ENCODE data around the gene RSU1. TPM values are rescaled to one million over a fixed set of nuclear protein-coding genes. Genes with fewer than 3 reads are reported as not detected.

Gene RSU1
- polyA plus RNA-seq, 3 donors: 45.7 to 111 (median 100) TPM

DNA sequence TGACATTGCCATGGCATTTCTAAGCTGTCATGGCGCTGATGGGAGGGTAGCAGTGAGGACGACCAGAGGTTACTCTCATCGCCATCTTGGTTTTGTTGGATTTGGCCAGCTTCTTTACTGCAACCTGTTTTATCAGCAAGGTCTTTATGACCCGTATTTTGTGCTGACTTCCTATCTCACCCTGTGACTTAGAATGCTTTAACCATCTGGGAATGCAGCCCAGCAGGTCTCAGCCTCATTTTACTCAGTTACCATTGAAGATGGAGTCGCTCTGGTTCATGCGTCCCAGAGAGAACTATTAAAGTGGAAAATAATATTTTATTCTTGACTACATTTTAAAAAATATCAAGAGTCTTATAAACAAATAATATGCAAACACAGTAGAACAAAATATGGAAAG, 131.7 kb downstream of the RSU1 start:
- Histone ChIP-seq H3K4me3 (replicated peaks in 1 of 3; ENCODE audit: low read depth in 2 of 3, low read length in 3 of 3) (no peak overlapping the region), H3K4me1 (ENCODE audit: control insufficient read depth in 1 of 2, insufficient read depth in 2 of 2, low read length in 2 of 2) (no peaks in the 10 kb centered on the region), H3K27ac (ENCODE audit: low read depth in 1 of 2, low read length in 2 of 2) (no peak overlapping the region), H2AFZ (ENCODE audit: insufficient read depth, low read depth, low read length, poor library complexity, severe bottlenecking) (no peak overlapping the region), H3K9me3 (replicated peaks in 1 of 2; ENCODE audit: control insufficient read depth in 1 of 2, insufficient read depth in 1 of 2, low read length in 2 of 2) (no peaks in the 10 kb centered on the region), H3K9ac (ENCODE audit: insufficient read depth, low read length, poor library complexity, severe bottlenecking) (no peak overlapping the region), H3K27me3 (ENCODE audit: control insufficient read depth in 2 of 2, insufficient read depth in 2 of 2, low read length in 2 of 2) (no peaks in the 10 kb centered on the region), H3K36me3 (replicated peaks in 1 of 2; ENCODE audit: control insufficient read depth in 1 of 2, insufficient read depth in 2 of 2, low read length in 2 of 2) (peaks cover 5 to 10% of the 10 kb centered on the region in 2 donors), H4K20me1 (ENCODE audit: insufficient read depth, low read length) (no peaks in the 10 kb centered on the region), H3K79me2 (ENCODE audit: insufficient read depth, low read length) (no peaks in the 10 kb centered on the region), H3K4me2 (replicated peaks; ENCODE audit: extremely low read depth, low read length, poor library complexity, severe bottlenecking) (no peak overlapping the region)
- no peaks in the 10 kb centered on the region for H3K27me3 Mint-ChIP-seq (ENCODE audit: low read depth in 3 of 3)
- TF ChIP-seq, protein P1, sequence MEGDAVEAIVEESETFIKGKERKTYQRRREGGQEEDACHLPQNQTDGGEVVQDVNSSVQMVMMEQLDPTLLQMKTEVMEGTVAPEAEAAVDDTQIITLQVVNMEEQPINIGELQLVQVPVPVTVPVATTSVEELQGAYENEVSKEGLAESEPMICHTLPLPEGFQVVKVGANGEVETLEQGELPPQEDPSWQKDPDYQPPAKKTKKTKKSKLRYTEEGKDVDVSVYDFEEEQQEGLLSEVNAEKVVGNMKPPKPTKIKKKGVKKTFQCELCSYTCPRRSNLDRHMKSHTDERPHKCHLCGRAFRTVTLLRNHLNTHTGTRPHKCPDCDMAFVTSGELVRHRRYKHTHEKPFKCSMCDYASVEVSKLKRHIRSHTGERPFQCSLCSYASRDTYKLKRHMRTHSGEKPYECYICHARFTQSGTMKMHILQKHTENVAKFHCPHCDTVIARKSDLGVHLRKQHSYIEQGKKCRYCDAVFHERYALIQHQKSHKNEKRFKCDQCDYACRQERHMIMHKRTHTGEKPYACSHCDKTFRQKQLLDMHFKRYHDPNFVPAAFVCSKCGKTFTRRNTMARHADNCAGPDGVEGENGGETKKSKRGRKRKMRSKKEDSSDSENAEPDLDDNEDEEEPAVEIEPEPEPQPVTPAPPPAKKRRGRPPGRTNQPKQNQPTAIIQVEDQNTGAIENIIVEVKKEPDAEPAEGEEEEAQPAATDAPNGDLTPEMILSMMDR (IDR thresholded peaks at IDR 0.05): no peak
- no peak overlapping the region for H3K27ac Mint-ChIP-seq
- H3K4me1 Mint-ChIP-seq: no peaks in the 10 kb centered on the region
- H3K4me3 Mint-ChIP-seq: no peak overlapping the region
- H3K9me3 Mint-ChIP-seq: peaks cover 0 to 8% (median 0%) of the 10 kb centered on the region in 7 donors
- WGBS (ENCODE audit: insufficient coverage): 80% methylated on average over 1 of the region's 6 CpGs
- intact Hi-C loops (cut with micrococcal nuclease): no loop called here
- peaks cover 23 to 36% of the 10 kb centered on the region in 2 donors for H3K36me3 Mint-ChIP-seq
- DNase-seq: no peak

DNA sequence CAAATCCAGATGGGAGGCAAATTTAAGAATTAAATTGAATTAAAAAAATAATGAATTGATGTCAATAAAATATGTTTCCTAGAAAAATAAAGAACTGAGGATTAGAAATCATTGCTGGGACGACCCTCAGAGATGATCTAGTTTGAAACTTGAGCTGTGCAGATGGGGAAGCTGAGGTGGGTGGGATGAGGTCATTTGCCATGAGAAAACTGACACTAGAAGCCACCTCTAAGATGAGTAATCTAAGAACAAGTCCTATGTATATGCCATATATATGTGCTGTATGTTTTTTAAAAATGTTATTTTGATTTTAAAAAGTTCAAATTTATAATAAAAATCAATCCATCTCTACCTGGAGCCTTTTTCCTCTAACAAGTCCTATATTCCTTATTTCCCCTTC, 135.7 kb downstream of the RSU1 start:
- Histone ChIP-seq H4K20me1 (ENCODE audit: insufficient read depth, low read length) (no peaks in the 10 kb centered on the region), H3K79me2 (ENCODE audit: insufficient read depth, low read length) (no peaks in the 10 kb centered on the region), H3K9me3 (replicated peaks in 1 of 2; ENCODE audit: control insufficient read depth in 1 of 2, insufficient read depth in 1 of 2, low read length in 2 of 2) (no peaks in the 10 kb centered on the region), H3K4me2 (replicated peaks; ENCODE audit: extremely low read depth, low read length, poor library complexity, severe bottlenecking) (no peak overlapping the region), H3K4me1 (ENCODE audit: control insufficient read depth in 1 of 2, insufficient read depth in 2 of 2, low read length in 2 of 2) (no peaks in the 10 kb centered on the region), H3K27ac (ENCODE audit: low read depth in 1 of 2, low read length in 2 of 2) (no peak overlapping the region), H3K27me3 (ENCODE audit: control insufficient read depth in 2 of 2, insufficient read depth in 2 of 2, low read length in 2 of 2) (no peaks in the 10 kb centered on the region), H3K4me3 (replicated peaks in 1 of 3; ENCODE audit: low read depth in 2 of 3, low read length in 3 of 3) (no peak overlapping the region), H3K9ac (ENCODE audit: insufficient read depth, low read length, poor library complexity, severe bottlenecking) (no peak overlapping the region), H3K36me3 (replicated peaks in 1 of 2; ENCODE audit: control insufficient read depth in 1 of 2, insufficient read depth in 2 of 2, low read length in 2 of 2) (no peaks in the 10 kb centered on the region), H2AFZ (ENCODE audit: insufficient read depth, low read depth, low read length, poor library complexity, severe bottlenecking) (no peak overlapping the region)
- Mint-ChIP-seq H3K36me3 (peaks cover 19 to 20% of the 10 kb centered on the region in 2 donors), H3K4me1 (no peaks in the 10 kb centered on the region), H3K27ac (no peak overlapping the region), H3K9me3 (peaks cover 0 to 15% (median 3%) of the 10 kb centered on the region in 7 donors), H3K27me3 (ENCODE audit: low read depth in 3 of 3) (peaks cover 0 to 1% (median 0%) of the 10 kb centered on the region in 3 donors), H3K4me3 (no peak overlapping the region)
- TF ChIP-seq, protein P1 (IDR thresholded peaks at IDR 0.05): no peak
- DNase-seq: no peak
- intact Hi-C loops (cut with micrococcal nuclease): no loop called here
- WGBS (ENCODE audit: insufficient coverage): no CpG with 5 or more reads among the region's 1 CpG
